NCI-H128 (cell line): ENCODE data around the gene CATSPER1.
"Not testable (repeated sequence)": the region's sequence is repeated elsewhere in the genome, so short reads cannot be mapped to it uniquely, and the experiment has no call there.

Source experiments
- DNase-seq: peaks from one replicate; lab custom pipeline; 2025; ENCODE audit not compliant: unreplicated experiment; lab: John Stamatoyannopoulos, UW

The CATSPER1 gene

DNA sequence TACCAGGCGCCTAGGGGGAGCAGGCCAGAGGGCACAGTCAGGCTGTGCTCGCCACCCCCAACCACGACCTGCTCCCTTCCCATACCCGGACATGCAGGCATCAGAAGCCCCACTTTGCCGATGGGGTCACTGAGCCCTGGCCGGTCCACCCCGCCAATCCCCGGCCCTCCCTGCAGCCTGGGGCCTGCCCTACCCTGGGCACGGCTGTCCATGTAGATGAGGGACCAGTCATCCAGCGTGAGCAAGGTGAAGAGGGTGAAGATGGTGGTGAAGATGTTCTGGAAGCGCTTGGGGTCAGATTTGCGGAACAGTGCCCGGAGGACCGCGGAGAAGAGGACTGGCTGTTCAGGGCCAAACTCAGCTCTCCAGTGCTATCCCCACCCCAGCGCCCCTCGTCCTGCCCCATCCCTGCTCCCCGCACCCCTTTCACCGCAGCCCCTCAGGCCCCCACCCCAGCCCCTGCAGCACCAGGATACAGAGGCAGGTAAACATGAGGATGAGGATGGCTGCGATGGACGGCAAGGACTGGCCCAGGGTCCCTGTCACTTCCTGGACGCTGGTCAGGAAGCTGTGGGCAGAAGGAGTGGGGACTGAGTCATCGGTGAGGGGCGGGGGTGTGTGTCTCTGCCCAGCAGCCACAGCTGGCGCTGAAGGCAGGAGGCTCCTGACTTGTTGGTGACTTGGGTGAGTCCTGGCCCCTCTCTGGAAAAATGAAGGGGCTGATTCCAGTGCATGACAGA is 5.5 kb downstream of the CATSPER1 start:
- DNase-seq: no peak

DNA sequence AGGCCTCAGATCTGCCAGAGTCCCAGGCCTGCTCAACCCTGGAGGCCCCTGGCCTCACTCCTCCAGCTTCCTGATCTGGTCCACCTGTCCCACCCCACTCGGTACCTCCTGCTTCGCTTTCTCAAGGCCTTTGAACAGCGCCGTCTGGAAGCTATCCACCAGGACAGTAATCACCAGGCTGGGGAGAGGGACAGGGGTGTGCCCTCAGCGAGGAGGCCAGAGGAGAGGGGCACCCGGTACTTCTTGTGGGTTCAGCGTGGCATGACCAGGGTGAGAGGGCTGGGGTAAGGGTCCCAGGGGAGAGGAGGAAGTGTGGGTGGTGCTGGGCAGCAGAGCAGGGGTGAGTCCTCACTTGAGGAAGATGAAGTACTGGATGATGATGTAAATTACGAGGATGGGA is 6.1 kb downstream of the CATSPER1 start:
- DNase-seq: no peak

GRCh38 chr11:66017321-66017720 is 9.0 kb downstream of the CATSPER1 start:
- DNase-seq: no peak

DNA sequence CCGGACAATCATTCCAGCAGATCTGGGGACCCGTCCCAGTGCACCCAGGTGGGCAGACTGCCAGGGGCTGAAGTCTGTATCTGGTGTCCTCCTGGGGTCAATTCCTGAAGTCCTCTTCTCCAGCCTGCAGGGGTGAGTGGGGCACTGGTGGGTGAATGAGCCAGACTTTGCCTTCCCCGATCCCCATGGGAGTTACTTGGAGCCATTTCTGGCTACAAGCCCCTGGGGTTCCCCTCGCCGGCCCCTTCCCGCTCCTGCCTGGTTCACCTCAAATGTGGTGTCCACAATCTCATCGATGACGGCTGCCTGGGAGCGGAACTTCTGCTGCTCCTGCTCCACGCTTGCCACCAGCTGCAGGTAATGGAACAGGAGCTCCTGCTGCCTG is 9.5 kb downstream of the CATSPER1 start:
- DNase-seq: no peak

- no peak for DNase-seq
These were observed 10.1 kb downstream of the CATSPER1 start for GRCh38 chr11:66015936-66016792.

GRCh38 chr11:66015454-66015881 is 10.8 kb downstream of the CATSPER1 start:
- no peak for DNase-seq

- no peak for DNase-seq
These were observed 11.3 kb downstream of the CATSPER1 start for GRCh38 chr11:66014804-66015453.

- no peak for DNase-seq
These were observed 12.5 kb downstream of the CATSPER1 start for GRCh38 chr11:66013762-66014100.

- DNase-seq: no peak
These were observed 13.1 kb downstream of the CATSPER1 start for GRCh38 chr11:66012946-66013761.

GRCh38 chr11:66012371-66012945 is 13.8 kb downstream of the CATSPER1 start:
- no peak for DNase-seq

DNA sequence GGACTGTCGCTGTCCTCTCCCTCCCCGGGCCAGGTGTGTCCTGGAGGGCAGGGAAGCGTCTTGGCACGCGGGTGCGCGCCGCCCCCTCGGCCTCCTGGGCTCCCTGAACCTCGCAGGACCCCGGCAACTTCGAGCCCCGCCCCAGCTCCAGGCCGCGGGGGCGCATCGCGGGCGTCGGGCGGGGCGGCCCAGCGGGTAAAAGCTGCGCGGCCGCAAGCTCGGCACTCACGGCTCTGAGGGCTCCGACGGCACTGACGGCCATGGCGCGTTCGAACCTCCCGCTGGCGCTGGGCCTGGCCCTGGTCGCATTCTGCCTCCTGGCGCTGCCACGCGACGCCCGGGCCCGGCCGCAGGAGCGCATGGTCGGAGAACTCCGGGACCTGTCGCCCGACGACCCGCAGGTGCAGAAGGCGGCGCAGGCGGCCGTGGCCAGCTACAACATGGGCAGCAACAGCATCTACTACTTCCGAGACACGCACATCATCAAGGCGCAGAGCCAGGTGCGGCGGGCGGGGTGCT is 14.4 kb downstream of the CATSPER1 start, which contains the start of gene CST6:
Gene CST6 (plus strand): TSS at position 224 of the 519 bp plus-strand sequence. CDS start 37 bp downstream, at position 261.
- DNase-seq: no peak

DNA sequence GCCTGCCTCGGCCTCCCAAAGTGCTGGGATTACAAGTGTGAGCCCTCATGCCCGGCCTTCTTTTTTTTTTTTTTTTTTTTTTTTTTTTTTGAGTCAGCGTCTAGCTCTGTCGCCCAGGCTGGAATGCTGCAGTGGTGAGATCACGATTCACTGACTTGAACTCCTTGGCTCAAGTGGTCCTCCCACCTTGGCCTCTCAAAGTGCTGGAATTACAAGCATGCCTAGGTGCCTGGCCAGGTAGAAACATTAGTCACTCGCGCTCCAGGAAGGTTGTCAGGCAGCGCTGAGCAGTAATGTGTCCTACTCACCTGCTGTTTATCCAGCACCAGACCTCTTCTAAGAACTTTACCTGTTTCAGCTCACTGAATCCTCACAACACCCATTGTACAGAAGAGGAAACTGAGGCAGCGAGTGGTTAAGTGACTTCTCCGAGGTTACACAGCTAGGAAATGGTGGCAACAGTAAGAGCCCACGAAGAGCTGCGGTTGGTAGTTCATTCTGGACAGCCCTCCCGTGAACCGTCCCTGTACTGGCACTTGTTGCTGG is 15.0 kb downstream of the CATSPER1 start:
- no peak for DNase-seq

GRCh38 chr11:66010036-66010435 is 16.2 kb downstream of the CATSPER1 start:
- DNase-seq: not testable (repeated sequence)

DNA sequence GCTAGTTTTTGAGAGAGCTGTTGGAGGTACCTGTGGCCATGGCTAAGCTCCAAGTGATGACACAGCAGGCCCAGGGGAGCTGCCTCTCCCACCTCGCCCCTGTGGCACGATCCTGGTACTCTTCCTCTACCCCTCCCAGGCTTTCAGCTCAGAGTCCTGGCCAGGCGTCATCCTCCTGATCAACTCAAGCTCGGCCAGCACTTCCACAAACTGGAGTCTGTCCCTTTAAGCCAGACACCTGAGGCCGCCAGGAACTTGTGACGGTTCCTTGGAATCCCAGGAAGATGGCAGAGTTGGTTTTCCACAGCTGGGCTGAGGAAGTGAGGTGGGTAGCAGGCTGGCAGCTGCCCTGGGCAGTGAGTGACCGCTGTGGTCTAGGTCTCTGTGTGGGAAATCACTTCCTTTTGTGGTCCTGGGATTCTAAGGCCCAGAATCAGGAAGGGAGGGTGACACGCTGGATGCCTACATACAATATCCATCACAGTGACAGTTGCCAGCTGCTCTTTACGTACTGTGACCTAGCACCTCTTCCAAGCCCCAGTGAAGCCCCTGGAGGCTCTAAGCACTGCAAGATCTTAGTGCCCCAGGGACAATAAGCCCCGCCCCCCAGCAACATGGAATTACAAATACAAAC is 17.7 kb downstream of the CATSPER1 start:
- no peak for DNase-seq

GRCh38 chr11:66008095-66008467 is 18.2 kb downstream of the CATSPER1 start:
- no peak for DNase-seq

GRCh38 chr11:66007201-66007634 is 19.1 kb downstream of the CATSPER1 start:
- DNase-seq: no peak

- DNase-seq: no peak
These were observed 19.4 kb downstream of the CATSPER1 start for GRCh38 chr11:66006891-66007176.

- DNase-seq: no peak
These were observed 20.0 kb downstream of the CATSPER1 start for GRCh38 chr11:66006134-66006890.

DNA sequence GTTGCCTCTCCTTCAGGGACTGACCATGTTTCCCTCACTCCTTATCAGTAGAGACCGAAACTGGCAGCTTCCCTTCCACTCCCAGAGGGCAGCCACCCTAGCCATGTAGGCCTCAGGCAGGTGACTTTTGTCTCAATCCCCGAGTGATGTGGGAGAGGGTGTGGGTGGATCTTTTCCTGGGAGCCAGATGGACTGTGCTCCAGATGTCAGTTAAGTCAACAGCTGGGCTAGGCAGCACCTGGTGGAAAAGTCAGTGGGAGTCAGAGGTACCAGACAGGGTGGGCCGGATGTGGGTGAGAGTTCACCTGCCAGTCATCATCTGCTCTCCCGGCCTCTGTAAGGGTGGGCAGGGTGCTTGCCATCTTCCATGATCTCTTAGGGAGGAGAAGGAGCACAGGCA is 22.1 kb downstream of the CATSPER1 start:
- DNase-seq: no peak
